GM10248 (cell line): Measurements from ENCODE around the gene HDAC2.

ENCODE experiments used
- CTCF ChIA-PET: fragments of 300-600 bp; sonication (Branson Sonifier 250); formaldehyde crosslinking; extraction: SDS; loops from one replicate; lab custom pipeline; 2021; ENCODE audit warnings: antibody characterized with exemption; lab: Yijun Ruan, JAX
- POLR2A ChIA-PET: fragments of 350-650 bp; sonication (Branson Sonifier 250); formaldehyde crosslinking; extraction: SDS; loops from one replicate; lab custom pipeline; 2020; ENCODE audit warnings: antibody characterized with exemption; lab: Yijun Ruan, JAX
- DNase-seq: peaks from one replicate; pipeline ENCODE4 v3.0.0; 2012; ENCODE audit errors: extremely low spot score
- TF ChIP-seq, protein P1 (sequence below): IDR thresholded peaks from 2 replicates; pipeline ENCODE4 v1.5.1; 2012; ENCODE audit warnings: mild to moderate bottlenecking, low read depth; ENCODE audit errors: extremely low read depth, missing control alignments, control extremely low read depth

The HDAC2 gene

DNA sequence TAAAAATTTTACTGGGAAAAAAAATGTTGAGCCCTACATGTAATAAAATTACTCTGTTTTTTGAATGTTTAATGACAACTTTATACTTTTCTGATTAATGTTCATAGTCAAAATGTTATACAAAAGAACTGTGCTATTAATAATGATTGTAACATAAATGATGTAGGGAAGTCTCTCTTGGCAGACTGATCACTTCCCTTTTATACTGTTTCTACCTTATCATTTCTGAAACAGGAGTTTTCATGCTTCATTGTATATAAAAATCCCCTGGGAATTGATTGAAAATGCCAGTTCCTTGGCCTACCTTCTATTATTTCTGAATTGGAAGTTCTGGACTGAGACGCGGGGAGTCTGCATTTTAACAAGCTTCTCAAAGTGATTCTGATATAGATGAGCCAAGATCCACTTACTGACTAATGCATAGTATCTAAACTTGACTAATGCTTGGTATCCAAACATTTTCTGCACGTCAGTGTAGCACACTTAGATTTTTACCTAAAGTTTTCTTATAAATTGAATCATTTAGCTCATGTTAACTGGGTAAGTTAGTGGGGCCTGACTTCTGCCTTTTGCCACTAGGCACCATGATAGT, 7.2 kb upstream of the HDAC2 start:
- POLR2A ChIA-PET, result no interaction called here
- CTCF ChIA-PET, result no interaction called here
- TF ChIP-seq, protein P1, sequence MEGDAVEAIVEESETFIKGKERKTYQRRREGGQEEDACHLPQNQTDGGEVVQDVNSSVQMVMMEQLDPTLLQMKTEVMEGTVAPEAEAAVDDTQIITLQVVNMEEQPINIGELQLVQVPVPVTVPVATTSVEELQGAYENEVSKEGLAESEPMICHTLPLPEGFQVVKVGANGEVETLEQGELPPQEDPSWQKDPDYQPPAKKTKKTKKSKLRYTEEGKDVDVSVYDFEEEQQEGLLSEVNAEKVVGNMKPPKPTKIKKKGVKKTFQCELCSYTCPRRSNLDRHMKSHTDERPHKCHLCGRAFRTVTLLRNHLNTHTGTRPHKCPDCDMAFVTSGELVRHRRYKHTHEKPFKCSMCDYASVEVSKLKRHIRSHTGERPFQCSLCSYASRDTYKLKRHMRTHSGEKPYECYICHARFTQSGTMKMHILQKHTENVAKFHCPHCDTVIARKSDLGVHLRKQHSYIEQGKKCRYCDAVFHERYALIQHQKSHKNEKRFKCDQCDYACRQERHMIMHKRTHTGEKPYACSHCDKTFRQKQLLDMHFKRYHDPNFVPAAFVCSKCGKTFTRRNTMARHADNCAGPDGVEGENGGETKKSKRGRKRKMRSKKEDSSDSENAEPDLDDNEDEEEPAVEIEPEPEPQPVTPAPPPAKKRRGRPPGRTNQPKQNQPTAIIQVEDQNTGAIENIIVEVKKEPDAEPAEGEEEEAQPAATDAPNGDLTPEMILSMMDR, result no peak
- no peak for DNase-seq

DNA sequence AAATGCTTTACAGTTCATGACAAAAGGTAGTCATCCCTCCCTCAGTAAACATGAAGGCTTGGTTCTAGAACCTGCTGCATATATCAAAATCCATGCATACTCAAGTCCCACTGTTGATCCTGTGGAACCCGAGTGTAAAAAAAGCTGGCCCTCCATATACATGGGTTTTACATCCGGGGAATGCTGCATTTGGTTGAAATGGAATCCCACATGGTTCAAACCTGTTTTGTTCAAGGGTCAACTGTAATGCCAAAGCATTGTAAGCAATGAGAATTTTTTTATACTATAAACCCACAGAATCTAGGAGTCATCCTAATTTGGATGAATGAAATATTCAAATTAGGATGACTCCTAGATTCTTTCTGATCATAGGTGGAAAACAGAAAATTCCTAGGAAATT, 5.9 kb upstream of the HDAC2 start:
- CTCF ChIA-PET, result interaction anchor here (1.8 kb wide), 1 partner anchor 42 kb away, joined by 5 read pairs; no protein-coding TSS in a partner anchor
- TF ChIP-seq, protein P1, result no peak
- DNase-seq, result no peak
- POLR2A ChIA-PET, result no interaction called here

DNA sequence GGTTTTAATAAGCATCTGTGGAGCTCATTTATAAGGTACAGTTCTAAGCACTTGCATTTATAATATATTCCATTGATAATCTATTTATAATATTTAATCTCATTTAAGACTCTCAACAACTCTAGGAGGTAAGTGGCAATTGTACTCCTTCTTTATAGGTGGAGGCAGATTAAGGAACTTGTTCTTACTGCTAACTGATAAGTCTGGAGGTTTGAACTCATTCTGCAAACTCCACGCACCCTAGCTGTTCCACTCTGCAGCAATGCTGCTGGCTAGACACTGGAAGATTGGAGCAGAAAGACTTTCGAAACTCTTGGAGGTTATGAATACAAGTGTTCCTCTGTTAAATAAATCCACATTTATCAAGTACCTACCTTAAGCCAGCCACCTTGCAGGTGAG, 793 bp upstream of the HDAC2 start:
- TF ChIP-seq, protein P1, result no peak
- no peak for DNase-seq
- ChIA-PET POLR2A (no interaction called here), CTCF (interaction anchor here (0.8 to 4.1 kb wide), 5 partner anchors 9 to 113 kb away, joined by 3 to 18 read pairs (median 3); no protein-coding TSS in a partner anchor)

DNA sequence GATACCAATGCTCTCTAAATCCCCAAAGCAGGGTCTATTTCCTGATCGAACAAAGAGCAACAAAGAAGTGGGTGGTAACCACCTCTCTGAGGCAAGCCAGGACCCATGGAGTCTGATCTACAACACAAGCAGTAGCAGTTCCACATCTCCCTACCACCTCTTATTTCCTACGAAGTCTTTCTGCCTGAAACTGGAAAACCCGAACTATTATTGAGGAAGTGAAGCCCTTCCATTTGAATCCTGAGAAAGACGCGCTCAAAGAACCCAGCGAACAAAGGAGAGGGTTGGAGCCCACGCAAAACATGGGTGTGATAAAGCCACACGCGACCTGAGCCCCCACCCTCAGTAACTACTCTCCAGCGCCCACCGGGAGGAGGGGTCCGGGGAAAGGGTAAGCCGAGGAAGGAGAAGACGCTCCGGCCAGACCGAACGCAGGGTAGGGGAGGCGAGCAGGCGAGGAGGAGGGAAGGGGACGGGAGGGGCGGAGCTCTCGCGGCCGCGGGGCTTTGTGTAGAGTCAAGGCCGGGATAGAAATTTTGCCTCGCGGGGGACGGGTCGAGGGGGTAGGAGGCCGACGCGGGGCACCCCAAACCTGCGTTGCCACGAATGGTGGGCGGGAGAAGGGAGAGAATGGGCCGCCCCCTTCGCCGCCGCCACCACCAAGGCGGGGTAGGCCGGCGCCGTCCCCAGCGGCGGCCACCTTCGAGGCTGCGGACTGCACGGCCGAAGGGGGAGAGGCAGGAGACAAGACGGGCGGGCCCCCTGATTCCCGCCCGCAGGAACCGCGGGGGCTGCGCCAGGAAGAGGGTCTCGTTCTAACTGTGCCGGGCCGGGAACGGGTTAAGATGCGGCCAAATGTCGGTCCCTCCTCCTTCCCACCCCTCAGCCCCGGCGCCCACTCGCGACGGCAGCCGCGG, 802 bp downstream of the HDAC2 start:
- DNase-seq, result peak; percentile 55
- CTCF ChIA-PET, result interaction anchor here (4.1 kb wide), 1 partner anchor 10 kb away, joined by 18 read pairs; no protein-coding TSS in a partner anchor
- POLR2A ChIA-PET, result no interaction called here
- TF ChIP-seq, protein P1, result no peak

DNA sequence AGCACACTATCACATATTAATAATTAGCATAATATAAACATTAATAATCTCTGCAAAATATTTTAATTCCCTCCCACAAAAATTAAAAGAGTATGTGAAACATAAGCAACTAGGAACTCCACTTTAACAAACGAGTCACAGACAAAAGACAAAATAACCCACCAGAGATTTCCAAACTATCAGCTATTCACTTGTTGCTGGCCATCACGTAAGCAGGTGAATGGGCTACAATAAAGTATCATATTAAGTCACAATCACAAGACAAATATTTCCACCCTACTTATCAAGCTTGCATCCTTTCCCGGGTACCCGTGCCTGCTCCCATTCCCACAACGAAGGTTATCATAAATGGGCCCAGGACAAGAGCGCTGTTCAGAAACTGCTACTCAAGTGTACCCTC, 2.5 kb downstream of the HDAC2 start:
- TF ChIP-seq, protein P1, result no peak
- ChIA-PET POLR2A (no interaction called here), CTCF (interaction anchor here (1.2 to 1.5 kb wide), 3 partner anchors 17 to 59 kb away, joined by 3 to 5 read pairs (median 3); no protein-coding TSS in a partner anchor)
- no peak for DNase-seq

DNA sequence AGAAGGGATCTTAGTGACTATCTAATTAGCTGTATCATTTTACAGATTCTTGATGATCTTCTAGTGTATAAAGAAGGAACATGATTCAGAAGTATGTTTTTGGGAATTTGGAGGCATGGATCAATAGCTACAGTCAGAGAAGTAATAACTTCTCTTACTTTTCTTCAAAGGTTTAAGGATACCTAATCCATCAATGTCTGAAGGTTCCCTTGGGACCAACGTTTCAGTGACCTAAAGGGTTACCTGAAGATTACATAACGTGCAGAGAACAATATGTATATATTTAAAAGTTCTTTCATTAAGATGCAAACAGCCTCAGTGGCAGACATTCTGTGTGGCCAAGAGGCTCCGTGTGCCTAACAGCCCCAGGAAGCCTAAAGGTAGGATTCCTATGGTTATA, 3.2 kb downstream of the HDAC2 start:
- TF ChIP-seq, protein P1, result no peak
- DNase-seq, result no peak
- ChIA-PET POLR2A (no interaction called here), CTCF (interaction anchor here (1.0 to 1.5 kb wide), 2 partner anchors 17 to 31 kb away, joined by 3 read pairs; no protein-coding TSS in a partner anchor)
